SK-N-MC (cell line): ENCODE measurements around the gene VEGFD.

Experiments used
- EZH2 ChIP-seq: fragments of 200-600 bp; sonication (generic); IDR thresholded peaks from one replicate; pipeline ENCODE4 v1.6.1; 2017; ENCODE audit warnings: antibody characterized with exemption
- FOXP2 ChIP-seq: optimal IDR thresholded peaks from 2 replicates; pipeline ENCODE3; 2011; ENCODE audit warnings: mild to moderate bottlenecking, moderate library complexity; ENCODE audit not compliant: insufficient read depth; ENCODE audit errors: extremely low read length, control extremely low read depth
- POLR2AphosphoS5 ChIP-seq: IDR thresholded peaks from 2 replicates; pipeline ENCODE4 v1.6.1; 2012; ENCODE audit warnings: mild to moderate bottlenecking, low read depth, low read length, borderline replicate concordance

GRCh38 chrX:15345976-15346375 lies 38.2 kb downstream of the VEGFD start:
- TF ChIP-seq POLR2AphosphoS5, result no peak
- no peak for TF ChIP-seq EZH2
- TF ChIP-seq FOXP2, result no peak
